ENCODE results near the gene CELF4.

Gene CELF4

GRCh38 chr18:37457753-37458152, 107.8 kb downstream of the CELF4 start:
- DNase-seq = no peak

GRCh38 chr18:37457341-37457740, 108.3 kb downstream of the CELF4 start:
- no peak for DNase-seq

DNA sequence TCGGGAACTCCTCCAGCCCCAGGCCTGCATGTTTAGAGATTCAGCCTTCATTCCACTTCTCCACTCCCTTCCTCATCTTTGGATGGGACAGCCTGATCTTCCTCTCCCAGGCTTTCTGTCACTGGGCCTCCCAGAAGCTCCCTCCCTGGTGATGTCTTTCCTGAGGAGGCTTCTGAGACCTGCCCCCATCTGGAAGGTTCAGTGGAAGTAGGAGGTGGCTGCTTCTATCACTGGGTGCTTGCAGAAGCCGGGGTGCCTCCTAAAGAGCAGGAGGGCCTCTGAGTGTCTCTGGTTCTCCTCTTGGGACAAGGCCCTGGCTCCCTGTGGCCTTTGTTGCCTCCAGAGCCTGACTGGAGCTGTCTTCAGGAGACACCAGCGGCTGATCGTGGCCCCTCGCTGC, 108.7 kb downstream of the CELF4 start:
- DNase-seq = no peak

DNA sequence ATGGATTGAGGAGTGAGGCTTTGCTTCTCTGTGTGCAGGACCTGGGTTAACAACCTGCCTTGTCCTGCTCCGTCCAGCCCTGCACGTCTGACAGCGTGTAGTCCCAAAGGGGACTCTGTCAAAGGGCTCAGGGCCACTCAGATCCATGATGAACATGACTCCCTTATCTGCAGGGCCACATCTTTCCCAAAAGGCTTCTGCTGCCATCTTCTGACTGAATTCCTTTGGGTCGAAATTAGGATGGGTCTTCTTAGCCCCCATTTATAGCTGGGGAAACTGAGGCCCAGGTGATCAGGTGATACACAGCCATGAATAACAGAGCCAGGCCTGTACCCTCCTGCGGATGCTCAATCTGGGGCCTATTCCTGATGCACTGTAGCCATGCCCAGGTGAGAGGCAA, 109.2 kb downstream of the CELF4 start:
- DNase-seq = no peak

GRCh38 chr18:37453752-37454151, 111.8 kb downstream of the CELF4 start:
- no peak for DNase-seq

- DNase-seq = no peak
Observed at GRCh38 chr18:37452682-37453385, 112.8 kb downstream of the CELF4 start.

GRCh38 chr18:37452015-37452414, 113.6 kb downstream of the CELF4 start:
- no peak for DNase-seq

DNA sequence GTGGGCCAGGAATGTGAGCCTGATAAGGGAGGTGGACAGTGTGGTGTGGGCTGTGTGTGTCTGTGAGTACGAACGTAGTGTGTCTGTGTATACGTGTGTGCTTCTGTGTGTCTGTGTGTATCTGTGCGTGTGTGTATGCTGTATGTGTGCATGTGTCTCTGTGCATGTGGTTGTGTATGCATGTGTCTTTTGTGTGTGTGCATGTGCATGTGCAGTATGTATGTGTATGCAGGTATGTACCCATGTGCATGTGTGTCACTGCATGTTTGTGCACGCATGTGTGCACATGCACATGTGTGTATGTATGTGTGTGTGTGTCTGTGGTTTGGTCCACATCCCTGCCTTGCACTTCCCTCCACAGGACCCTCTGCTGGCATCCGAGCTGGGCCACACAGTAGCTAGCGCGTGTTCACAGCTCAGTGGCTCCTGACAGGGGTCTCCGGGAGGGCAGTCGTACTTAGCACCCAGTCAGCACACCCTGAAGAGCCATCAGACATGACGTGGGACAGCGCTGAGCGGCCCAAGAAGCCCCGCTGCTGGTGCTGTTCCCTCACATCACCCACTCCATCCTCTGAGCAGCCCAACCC, 114.3 kb downstream of the CELF4 start:
- DNase-seq = no peak

DNA sequence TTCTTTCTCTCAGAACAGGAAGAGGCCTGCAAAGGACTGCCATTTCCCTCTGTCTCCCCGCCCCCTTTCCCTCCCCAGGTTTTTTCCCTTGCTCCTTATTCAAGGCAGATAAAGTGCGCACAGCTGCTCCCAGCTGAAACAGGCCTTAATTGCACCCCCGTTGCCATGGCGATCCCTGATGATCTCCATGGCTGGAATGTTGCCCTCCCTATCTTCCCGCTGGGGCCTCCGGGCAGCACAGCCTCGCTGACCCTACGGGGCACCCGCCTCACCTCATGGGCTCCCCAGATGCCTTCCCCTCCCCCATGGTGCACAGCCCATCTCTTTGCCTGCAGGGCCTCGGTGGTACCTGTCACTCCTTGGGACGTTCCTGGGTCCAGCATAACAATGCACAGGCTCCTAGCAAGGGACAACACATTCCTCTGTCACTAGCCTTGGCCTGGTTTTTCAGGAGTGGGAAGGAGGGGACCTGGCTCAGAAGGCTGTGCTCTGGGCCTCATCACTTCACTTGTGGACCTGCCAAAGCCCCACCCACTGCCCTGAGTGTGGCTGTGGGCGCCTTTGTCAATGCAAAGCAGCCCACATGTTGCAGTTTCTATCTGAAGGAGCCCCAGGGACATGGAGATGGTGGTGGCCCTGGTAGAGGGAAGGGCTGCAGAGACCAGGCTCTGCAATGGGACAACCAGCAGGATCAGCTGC, 115.0 kb downstream of the CELF4 start:
- DNase-seq = no peak

- DNase-seq = no peak
Observed at GRCh38 chr18:37449618-37450017, 116.0 kb downstream of the CELF4 start.

- no peak for DNase-seq
Observed at GRCh38 chr18:37448946-37449345, 116.7 kb downstream of the CELF4 start.

GRCh38 chr18:37447962-37448888, 117.4 kb downstream of the CELF4 start:
- no peak for DNase-seq

- DNase-seq = no peak
Observed at GRCh38 chr18:37445836-37446235, 119.8 kb downstream of the CELF4 start.

GRCh38 chr18:37445368-37445767, 120.2 kb downstream of the CELF4 start:
- no peak for DNase-seq

GRCh38 chr18:37443325-37444055, 122.1 kb downstream of the CELF4 start:
- no peak for DNase-seq

DNA sequence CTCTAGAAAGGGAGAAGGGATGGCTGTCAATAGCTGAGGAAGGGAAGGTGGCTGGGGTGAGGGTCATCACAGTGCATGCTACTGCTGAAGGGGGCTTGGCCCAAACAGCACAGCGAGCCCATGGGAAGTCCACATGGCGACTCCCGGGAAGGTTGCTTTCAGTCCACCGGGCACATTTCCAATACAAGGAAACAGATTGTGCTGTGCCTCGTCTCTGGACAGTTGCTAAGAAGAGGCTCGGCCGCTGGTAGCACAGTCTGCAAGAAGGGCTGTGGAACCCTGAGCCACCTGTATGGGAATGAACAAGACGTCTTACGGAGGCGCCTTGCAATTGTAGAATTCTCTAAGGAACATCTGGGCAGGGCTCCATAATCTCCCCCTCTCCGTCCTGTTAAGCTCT, 123.1 kb downstream of the CELF4 start:
- DNase-seq = no peak

- DNase-seq = no peak
Observed at GRCh38 chr18:37441821-37442220, 123.8 kb downstream of the CELF4 start.

DNA sequence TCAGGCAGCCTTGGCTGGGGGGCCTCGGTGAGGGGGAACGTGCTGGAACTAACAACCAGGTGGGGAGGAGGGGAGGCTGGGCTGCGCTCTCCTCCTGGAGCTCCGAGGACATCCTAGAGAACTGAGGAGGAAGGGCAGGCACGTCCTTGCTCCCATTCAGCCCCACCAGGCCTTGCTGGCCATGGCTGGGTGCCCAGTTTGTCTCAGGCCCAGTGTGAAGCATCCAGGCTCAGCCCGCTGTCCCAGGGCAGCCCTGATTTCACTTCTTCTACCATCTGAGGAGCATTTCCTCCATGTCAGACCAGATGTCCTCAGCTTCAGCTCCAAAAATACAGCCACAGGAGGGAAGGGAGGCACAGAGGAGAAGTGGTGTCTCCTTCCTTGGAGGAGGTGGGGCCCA, 125.4 kb downstream of the CELF4 start:
- no peak for DNase-seq

GRCh38 chr18:37438417-37439180, 127.0 kb downstream of the CELF4 start:
- DNase-seq = no peak

GRCh38 chr18:37435996-37436395, 129.6 kb downstream of the CELF4 start:
- no peak for DNase-seq

DNA sequence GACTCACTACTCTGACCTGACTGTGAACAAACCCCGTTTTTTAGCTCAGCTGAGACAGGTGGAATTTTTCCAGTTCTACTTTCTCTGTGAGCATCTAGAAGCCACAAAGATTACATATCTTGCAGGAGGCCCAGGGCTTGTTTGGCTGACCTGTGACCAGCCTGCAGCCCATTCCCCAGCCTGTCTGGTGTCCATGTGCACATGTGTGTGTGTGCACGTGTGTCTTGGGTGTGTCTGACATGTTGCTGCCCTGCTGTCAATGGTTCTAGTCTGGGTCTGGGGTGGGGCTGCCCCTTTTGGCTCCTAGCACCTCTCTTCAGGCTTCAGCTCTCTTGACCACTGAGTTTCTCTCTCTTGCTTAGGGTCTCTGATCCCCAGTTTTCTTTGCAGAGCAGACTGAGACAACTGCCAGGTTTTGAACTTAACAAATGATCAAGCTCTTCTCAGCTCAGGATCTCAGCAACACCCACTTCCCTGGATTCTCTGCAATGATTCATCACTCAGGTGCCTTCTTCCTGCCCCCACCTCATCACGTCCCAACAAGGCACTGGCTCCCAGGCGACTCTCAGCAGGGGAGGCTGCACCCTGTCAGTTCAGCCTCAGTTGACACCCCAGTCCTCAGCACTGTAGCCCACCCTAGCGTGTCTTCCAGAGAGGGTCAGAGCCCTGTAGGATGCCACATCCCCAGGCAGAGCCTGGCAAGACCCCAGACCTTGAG, 130.3 kb downstream of the CELF4 start:
- DNase-seq = no peak

All from activated T-cell treated with anti-CD3 and anti-CD28 coated beads for 4 hours (primary cell).